DMS114 treated with DMSO at 0.1 percent for 48 hours (cell line): ENCODE results near the gene VGLL4.

Experiments used
- DNase-seq: peaks from one replicate; lab custom pipeline; 2025; ENCODE audit not compliant: unreplicated experiment; lab: John Stamatoyannopoulos, UW

VGLL4 gene

DNA sequence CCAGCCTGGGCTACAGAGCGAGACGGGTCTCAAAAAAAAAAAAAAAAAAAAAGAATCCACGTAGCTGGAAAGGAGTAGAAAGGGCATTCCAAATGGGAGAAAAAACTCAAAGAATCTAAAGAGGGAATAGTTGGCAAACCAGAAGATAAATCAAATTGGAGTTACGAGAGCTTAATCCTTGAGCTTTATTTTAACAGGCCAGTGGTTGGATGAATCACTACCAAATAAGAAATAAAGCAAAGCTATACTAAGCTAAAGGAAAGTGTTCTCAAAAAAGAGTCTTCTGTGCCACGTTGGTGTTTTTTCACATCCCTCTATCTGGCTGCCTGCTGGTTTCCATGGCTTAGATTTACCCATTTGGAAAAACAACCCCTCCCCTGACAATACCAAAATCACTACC lies 14.0 kb downstream of the VGLL4 start:
- DNase-seq, result no peak

- DNase-seq, result no peak
Observed at GRCh38 chr3:11627612-11628011, 16.1 kb downstream of the VGLL4 start.

DNA sequence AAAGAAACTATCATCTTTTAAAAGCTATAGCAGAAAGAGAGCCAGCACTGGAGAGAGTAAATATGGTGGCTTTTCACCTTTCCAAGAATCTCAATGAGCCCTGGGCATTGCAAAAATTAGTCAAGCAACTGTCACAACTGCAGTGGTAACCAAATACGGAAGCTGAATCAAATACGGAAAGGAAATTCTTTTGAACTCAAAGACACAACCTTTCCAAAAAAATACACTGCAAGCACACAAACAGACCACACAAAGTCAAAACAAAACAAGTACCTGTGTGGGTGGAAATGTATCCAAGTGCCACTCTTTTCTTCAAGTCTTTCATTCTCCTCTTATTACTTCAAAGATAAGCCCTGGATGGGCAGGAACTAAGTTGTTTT lies 17.6 kb downstream of the VGLL4 start:
- no peak for DNase-seq

DNA sequence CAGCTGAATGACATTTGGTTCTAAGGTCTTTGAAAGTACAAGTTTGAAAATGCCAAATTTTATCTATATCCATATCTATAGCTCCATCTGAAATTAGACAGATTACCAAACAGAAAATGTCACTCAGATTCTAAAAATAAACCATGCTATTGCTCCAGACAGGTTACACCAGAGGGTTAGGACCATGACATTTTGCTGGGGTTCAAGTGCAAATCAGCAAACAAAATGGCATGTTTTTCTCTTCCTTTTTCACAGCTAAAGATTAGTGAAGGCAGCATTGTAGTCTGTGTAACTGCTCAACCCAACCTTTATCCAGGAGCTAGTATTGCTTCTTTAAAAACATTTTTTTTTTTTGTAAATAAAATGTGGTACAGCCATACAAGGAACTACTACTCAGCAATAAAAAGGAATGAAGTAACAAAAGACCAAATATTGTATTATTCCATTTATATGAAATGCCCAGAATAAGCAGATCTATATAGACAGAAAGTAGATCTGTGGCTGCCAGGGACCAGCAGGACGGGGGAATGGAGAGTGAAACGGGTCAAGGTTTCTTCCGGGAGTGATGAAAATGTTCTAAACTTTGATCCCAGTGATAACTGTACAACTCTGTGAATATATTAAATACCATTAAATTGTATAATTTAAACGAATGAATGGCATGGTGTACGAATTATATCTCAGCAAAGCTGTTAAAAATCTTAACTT lies 18.2 kb downstream of the VGLL4 start:
- no peak for DNase-seq

DNA sequence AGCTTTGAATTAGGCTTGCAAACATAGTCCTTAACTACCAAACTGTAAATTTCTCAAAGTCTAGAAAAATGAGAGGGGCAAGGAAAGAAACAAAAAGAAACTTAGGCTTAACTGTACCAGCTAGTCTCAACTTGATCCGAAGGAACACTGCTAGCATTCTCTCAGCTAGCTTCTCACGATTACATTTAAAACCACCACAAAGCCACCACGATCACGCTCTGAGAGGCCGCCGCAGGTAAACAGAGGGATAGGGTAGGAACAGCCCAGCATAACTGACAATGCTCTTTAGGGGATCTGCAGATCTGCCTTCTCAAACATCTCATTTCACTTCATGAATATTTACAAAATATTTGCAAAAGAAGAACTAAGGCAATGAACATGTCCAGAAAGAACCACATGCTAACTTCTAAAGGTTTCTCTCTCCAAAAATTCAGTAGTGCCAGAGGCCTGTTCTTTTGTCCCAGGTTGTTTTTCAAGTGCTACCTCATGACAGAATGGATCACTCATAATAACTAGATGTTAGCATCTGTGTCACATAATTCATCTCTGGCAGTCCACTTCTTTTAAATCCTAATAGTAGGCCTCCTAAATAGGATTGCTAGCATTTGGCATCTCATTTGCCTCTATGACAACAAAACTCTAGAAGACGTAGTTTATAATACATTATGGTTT lies 18.9 kb downstream of the VGLL4 start:
- no peak for DNase-seq

DNA sequence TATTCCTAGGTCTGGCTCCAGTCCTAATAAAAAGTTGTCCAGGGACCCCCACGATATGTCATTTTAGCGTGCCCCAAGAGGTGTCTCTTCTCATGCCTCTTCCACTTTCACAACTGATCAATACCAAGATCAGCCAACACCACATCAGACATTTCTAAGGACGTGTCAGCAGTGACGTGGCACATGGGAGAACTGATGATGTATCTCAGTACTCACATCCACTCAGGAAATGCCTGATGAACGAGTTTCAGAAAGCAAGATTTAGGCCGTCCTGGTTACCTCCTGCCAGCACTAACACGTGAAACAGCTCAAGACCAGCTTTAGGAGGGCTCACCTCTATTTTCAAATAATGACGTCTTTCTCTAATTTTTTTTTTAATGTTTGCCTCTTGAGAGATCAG lies 19.6 kb downstream of the VGLL4 start:
- no peak for DNase-seq

DNA sequence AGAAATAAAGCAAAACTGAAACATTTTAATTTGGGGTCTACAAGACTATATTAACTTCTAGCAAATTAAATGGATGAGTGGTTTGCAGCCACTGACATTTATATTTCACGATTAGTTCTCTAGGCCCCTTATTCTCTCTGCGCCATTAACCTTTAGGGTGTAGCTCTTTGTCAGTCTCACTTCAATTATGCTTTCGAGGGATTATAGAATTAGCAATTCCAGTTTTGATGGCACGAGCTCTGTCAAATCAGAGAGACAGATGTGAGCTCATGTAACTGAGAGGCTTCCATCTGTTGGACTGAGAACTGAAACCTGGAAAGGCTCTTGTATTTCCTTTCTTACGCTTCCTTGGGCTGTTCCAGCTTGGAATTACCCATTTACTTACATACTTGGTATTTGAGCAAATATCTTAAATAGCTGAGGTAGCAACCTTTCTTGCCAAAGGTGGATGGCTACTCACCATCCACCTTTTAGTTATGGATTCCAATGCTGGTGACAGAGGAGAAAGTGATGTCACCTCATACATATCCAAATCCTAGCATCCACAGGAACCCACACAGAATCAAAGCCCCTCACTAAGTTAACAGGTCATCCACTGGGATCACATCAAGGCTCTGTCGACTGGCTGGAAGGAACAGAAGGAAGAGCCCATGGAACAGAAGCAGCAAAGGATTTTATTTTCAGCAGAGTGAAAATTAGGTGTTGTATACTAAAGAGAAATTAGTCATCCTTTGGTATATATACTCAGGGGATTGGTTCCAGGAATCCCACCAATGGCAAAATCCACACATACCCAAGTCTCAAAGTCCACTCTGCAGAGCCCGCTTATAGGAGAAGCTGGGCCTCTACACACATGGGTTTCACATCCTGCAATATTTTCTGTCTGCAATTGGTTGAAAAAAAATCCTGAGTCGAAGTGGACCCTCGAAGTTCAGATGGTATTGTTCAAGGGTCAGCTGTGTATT lies 20.8 kb downstream of the VGLL4 start:
- no peak for DNase-seq

DNA sequence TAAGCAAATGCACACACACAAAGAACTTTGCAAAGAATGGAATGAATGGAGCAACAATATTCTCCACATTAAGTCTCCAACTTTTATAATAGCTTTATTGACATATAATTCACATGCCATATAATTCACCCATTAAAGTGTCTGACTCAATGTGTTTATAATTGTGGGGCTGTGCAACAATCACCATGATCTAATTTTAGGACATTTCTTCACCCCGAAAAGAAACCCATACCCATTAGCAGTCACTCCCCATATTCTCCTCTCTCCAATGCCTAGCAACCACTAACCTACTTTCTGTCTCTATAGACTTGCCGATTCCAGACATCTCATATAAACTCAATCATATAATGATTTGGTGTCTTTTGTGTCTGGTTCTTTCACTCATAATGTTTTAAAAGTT lies 22.6 kb downstream of the VGLL4 start:
- no peak for DNase-seq

DNA sequence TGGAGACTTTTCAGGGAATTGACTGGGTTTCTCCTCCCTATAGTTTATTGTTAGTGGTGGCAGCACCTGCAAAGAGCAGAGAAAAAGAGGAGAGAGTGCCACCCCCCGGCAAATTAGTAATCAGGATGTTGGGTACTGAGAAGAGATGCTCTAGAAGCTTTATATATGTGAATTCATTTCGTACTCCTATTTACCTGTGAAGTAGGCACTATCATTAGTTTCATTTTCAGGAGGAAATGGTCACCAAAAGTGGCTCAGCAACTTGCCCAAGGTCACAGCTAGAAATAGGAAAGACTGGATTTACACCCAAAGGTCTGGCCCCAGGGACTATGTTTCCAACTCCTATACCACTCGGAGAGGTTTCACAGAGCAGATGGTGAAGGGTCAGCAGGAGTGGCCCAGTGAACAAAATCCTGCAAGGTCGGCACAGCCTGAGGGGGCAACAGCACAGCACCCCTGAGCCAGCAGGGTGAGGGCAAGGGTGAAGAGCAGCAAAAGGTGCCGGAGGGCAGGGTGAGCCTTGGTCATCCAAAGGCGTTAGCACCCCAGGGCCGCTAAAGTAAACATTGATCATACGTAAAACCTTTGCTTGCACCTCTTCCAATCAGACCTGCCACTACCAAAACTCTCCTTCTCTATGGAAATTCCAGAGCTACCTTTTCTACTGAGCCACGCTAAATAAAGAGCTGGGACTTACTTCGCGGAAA lies 23.6 kb downstream of the VGLL4 start:
- DNase-seq, result no peak

- no peak for DNase-seq
Observed at GRCh38 chr3:11619461-11619860, 24.3 kb downstream of the VGLL4 start.

DNA sequence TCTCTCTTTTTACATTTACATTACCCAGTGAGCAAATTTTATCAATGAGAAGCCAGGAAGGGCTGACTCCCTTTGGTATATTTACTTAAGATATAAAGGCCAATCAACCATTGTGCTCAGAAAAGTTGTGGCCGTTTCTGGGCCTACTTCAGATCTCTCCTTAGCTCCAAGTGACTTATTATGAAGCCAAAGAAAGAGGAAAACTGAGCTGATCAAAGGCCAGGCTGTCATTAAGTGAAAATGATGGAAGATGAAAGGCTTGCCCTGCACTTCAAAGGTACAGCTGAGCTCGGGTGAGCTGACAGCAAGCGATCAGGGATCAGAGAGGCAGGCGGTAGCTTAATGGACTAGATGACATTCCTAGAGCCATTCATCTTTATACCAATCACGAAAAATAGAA lies 24.8 kb downstream of the VGLL4 start:
- no peak for DNase-seq

DNA sequence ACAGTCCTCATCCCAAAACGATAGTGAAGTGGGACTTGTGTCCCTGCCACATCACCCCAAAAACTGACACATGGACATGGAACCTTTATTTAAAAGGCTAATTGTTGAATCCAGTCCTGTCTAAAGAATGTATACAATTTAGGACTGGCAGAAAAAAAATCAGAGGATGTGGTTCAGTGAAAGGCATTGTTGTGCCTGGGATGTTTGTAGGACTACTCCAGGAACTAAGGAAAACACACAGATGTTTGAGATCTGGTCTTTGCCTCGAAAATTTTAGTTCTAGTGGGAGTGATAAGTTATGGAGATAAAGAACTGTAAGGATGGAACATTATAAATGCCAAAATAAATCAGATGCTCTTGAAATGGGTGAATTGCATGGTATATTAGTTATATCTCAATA lies 27.2 kb downstream of the VGLL4 start:
- DNase-seq, result no peak

GRCh38 chr3:11613851-11614487 lies 29.7 kb downstream of the VGLL4 start:
- no peak for DNase-seq

GRCh38 chr3:11613319-11613718 lies 30.4 kb downstream of the VGLL4 start:
- no peak for DNase-seq

DNA sequence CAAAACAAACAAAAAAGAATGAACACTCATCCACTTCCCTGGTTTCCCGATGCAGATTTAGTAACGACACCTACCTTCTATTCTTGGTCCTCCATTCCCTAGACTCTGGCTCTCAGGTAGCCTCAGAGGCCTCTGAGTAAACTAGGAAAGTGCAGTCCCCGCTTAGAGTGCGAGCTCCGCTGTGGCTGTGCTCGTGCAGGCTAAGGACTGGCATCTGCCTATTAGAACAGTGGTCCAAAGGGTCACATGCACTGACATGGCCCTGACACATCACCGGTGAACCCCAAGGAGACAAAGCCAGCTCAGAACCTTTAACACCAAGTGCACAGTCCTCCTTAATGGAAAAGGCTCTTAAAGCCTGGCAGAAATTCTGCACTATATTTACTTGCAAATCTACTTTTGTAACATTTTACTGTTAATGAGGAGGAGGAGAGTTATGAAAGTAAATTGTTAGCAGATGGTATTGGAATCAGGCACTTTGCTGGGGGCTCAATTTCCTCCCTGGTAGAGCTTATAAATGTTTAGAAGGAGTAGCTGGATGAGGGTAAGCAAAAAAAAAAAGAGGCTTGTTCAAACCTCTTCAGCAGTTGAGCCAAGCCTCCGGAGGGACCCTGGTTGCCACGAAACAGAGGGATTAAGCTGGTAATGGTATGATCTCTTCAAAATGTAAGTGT lies 31.1 kb downstream of the VGLL4 start:
- no peak for DNase-seq

GRCh38 chr3:11611341-11611799 lies 32.3 kb downstream of the VGLL4 start:
- no peak for DNase-seq

GRCh38 chr3:11610700-11611275 lies 32.9 kb downstream of the VGLL4 start:
- no peak for DNase-seq

- no peak for DNase-seq
Observed at GRCh38 chr3:11610044-11610671, 33.6 kb downstream of the VGLL4 start.

GRCh38 chr3:11609481-11609880 lies 34.2 kb downstream of the VGLL4 start:
- no peak for DNase-seq
